Right lobe of liver (tissue), 6 donors: Measurements from ENCODE around the gene SF3B6. TPM values are rescaled to one million over a fixed set of nuclear protein-coding genes. Genes with fewer than 3 reads are reported as not detected.
"Not testable (repeated sequence)": the region's sequence is repeated elsewhere in the genome, so short reads cannot be mapped to it uniquely, and the experiment has no call there.

Experiments used
- ATAC-seq, 4 donors: fragments of 200-7000 bp; cut with Tn5 transposase; one replicate each; pipeline ENCODE4 v1.9.1; 2020; ENCODE audit warnings: mild to moderate bottlenecking in 4 of 4, moderate library complexity in 4 of 4
- DNase-seq, 3 donors: peaks; one replicate each; pipeline ENCODE4 v3.0.0-alpha.2; 2020
- H3K27ac ChIP-seq, 3 donors: fragments of 200-600 bp; one replicate each; pipeline ENCODE4 v1.8.0; 2022
- H3K27me3 ChIP-seq, 2 donors: fragments of 200-600 bp; one replicate each; pipeline ENCODE4 v1.8.0; 2022
- H3K36me3 ChIP-seq, 4 donors: fragments of 200-600 bp; sonication (generic) in 1 of 4; one replicate each; pipeline versions ENCODE4 v1.5.1 to v1.8.0; 2017 to 2022; ENCODE audit warnings: control low read depth in 1 of 4
- H3K4me1 ChIP-seq, 4 donors: fragments of 200-600 bp; sonication (generic) in 1 of 4; one replicate each; pipeline versions ENCODE4 v1.5.1 to v1.8.0; 2017 to 2022; ENCODE audit warnings: control low read depth in 1 of 4
- H3K4me3 ChIP-seq, 3 donors: fragments of 200-600 bp; one replicate each; pipeline ENCODE4 v1.8.0; 2022
- H3K9me3 ChIP-seq, 4 donors: fragments of 200-600 bp; sonication (generic) in 1 of 4; one replicate each; pipeline versions ENCODE4 v1.5.1 to v1.8.0; 2017 to 2022; ENCODE audit warnings: control low read depth in 1 of 4
- CTCF ChIP-seq, 4 donors: fragments of 200-600 bp in 3 of 4; fragments of 450-650 bp in 1 of 4; IDR thresholded peaks; one replicate each; pipeline versions ENCODE4 v1.5.1 to v1.8.0; 2016 to 2022; ENCODE audit warnings: antibody characterized with exemption in 4 of 4, mild to moderate bottlenecking in 2 of 4
- POLR2A ChIP-seq: fragments of 450-650 bp; IDR thresholded peaks from one replicate; pipeline ENCODE4 v1.6.1; 2017; ENCODE audit warnings: antibody characterized with exemption, mild to moderate bottlenecking
- WGBS: methylation state at CpG from one replicate; pipeline ENCODE4 v1.1.6; 2018; ENCODE audit warnings: low coverage, low lambda C conversion rate; ENCODE audit not compliant: insufficient coverage; ENCODE audit errors: missing lambda C conversion rate; 5-methylcytosine and 5-hydroxymethylcytosine counted together
- intact Hi-C, 2 donors: fragments of 100-400 bp; cut with DNase I; formaldehyde crosslinking; loops; one replicate each; pipeline versions ENCODE4 v1.11.2 to v1.14.1; 2022
- total RNA-seq, 6 experiments: library from RNA; depleted of rRNA in 2 of 6; stranded (reverse); fragments of >200 nt in 2 of 6; fragmentation: NEBNext Ultra II Directional in 3 of 6; extraction: Animal tissue kit (Norgen Biotek cat#: 25700) in 3 of 6; gene quantifications; one replicate each; pipeline versions ENCODE4 v1.1.0 to v1.2.4, GENCODE V29; 2016 to 2023
- donor health status: DM: no; HTN: yes; CAD: no.
- donor health status: DM: no; HTN: no; CAD: no.
- donor health status: DM: no; HTN: no; CAD: no.
- donor health status: DM: no; HTN: yes; CAD: no.
- donor health status: DM: no; HTN: yes; CAD: no.

The SF3B6 gene
- total RNA-seq, 6 experiments from 2014 or later: 32.7 to 70.8 (median 40.3) TPM

DNA sequence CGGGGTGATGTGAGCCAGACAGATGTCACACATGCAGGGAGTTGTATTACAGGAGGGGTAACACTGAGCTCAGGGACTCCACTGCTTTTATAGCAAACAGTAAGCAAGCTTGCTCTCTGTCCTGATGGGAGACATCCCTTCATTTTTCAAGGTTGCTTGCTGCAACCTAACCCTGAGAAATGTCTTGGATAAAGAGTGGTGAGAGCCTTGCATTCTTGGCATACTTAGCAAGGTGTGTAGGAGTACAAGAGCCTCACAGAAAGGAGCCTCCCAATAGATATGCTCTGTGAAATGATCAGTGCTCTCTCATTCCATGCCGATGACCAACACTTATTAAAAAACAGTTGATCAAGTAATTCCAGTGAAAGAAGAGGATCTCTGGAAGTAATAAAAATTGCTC lies 38.9 kb upstream of the SF3B6 start:
- Histone ChIP-seq H3K36me3 (no peaks in the 10 kb centered on the region), H3K27me3 (no peaks in the 10 kb centered on the region), H3K4me1 (no peaks in the 10 kb centered on the region), H3K9me3 (no peaks in the 10 kb centered on the region), H3K27ac (no peak overlapping the region), H3K4me3 (no peak overlapping the region)
- no peak for TF ChIP-seq CTCF (IDR thresholded peaks at IDR 0.05)
- no peak for TF ChIP-seq POLR2A
- ATAC-seq (no peak), DNase-seq (no peak)
- intact Hi-C loops: no loop called here
- 50% methylated on average over 2 of the region's 2 CpGs for whole genome bisulfite sequencing

DNA sequence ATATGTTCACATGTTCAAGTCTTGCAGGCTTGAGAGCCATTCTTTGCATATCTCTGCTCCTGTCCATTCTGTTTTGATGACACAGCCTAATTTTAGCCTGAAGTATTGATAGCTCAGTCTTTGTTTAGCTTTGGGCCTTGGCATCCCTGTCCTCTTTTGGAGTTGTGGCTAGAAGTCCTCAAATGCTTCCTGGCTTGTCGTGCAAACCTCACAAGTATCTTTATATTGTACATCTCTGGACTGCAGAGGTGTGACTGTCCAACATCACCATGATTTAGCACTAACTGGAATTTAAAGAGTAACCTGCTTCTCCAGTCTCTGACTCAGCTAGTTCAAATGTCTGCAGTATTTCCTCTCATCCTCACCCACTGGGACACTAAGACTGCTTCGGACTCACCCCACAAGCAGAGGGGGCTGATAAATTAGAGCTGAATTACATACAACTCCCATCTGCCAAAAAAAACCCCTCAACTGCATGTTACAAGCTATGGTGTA lies 35.3 kb upstream of the SF3B6 start:
- Histone ChIP-seq H3K27me3 (no peaks in the 10 kb centered on the region), H3K36me3 (no peaks in the 10 kb centered on the region), H3K9me3 (no peaks in the 10 kb centered on the region), H3K27ac (no peak overlapping the region), H3K4me3 (no peak overlapping the region), H3K4me1 (peaks cover 0 to 3% (median 0%) of the 10 kb centered on the region in 4 donors)
- intact Hi-C loops: no loop called here
- TF ChIP-seq POLR2A: no peak
- no peak for TF ChIP-seq CTCF (IDR thresholded peaks at IDR 0.05)
- DNase-seq (no peak), ATAC-seq (no peak)
- WGBS: 65% methylated on average over 2 of the region's 2 CpGs

- Histone ChIP-seq H3K36me3 (no peaks in the 10 kb centered on the region), H3K4me3 (no peak overlapping the region), H3K4me1 (peaks cover 0 to 3% (median 0%) of the 10 kb centered on the region in 4 donors), H3K27me3 (no peaks in the 10 kb centered on the region), H3K9me3 (no peaks in the 10 kb centered on the region), H3K27ac (no peak overlapping the region)
- TF ChIP-seq POLR2A (no peak), CTCF (IDR thresholded peaks at IDR 0.05) (no peak)
- intact Hi-C loops: no loop called here
- DNase-seq (no peak), ATAC-seq (no peak)
- WGBS: 67% methylated on average over 5 of the region's 7 CpGs
Observed at GRCh38 chr2:24110660-24111303, 34.7 kb upstream of the SF3B6 start.

DNA sequence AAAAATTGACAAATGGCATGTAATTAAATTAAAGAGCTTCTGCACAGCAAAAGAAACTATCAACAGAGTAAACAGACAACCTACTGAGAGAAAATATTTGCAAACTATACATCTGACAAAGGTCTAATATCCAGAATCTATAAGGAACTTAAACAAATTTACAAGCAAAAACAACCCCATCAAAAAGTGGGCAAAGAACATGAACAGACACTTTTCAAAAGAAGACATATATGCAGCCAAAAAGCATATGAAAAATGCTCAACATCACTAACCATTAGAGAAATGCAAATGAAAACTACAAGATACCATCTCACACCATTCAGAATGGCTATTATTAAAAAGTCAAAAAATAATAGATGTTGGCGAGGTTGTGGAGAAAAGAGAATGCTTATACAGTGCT lies 33.3 kb upstream of the SF3B6 start:
- H3K27ac ChIP-seq, H3K4me1 ChIP-seq, DNase-seq, H3K9me3 ChIP-seq, ATAC-seq, intact Hi-C loops, H3K4me3 ChIP-seq, H3K36me3 ChIP-seq, H3K27me3 ChIP-seq: not testable (repeated sequence)
- 78% methylated on average over 1 of the region's 1 CpG for WGBS

- ATAC-seq: no peak
- intact Hi-C loops: no loop called here
- no peaks in the 10 kb centered on the region for H3K36me3 ChIP-seq
- WGBS: 100% methylated on average over 1 of the region's 1 CpG
- TF ChIP-seq POLR2A: no peak
- no peak for TF ChIP-seq CTCF (IDR thresholded peaks at IDR 0.05)
- no peak overlapping the region for H3K4me3 ChIP-seq
- H3K4me1 ChIP-seq: peaks cover 0 to 3% (median 0%) of the 10 kb centered on the region in 4 donors
- H3K9me3 ChIP-seq: no peaks in the 10 kb centered on the region
- no peak overlapping the region for H3K27ac ChIP-seq
- DNase-seq: no peak
- no peaks in the 10 kb centered on the region for H3K27me3 ChIP-seq
Observed at GRCh38 chr2:24107336-24107735, 31.2 kb upstream of the SF3B6 start.
